ENCODE results near the gene TCP11.

The TCP11 gene

DNA sequence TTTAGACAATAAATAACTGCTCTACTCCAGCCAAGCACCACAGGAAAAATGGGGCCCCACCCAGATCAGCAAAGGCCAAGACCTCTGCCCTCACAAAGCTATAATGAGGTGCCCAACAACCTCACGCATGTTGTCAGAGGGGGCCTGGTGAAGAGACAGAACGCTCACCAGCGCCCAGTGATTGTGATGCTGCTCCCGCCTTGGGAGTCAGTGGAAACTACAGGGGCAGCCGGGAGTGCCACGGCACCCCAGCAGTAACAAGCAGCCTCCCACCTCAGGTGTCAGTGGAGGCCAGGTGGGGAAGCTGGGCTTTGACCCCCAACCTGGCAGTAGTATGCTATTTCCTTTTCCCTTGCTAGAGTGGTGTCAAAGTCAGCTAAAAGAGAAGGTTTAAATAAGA, 47.4 kb downstream of the TCP11 start:
- no peaks in the 10 kb centered on the region for H3K79me2 ChIP-seq (ENCODE audit: control insufficient read depth, low read length)
- H3K27ac ChIP-seq (ENCODE audit: low read depth, low read length), result no peak overlapping the region
- no peak for TF ChIP-seq EZH2phosphoT487 (IDR thresholded peaks at IDR 0.05; ENCODE audit: borderline replicate concordance, low read length)
- TF ChIP-seq, protein P1, sequence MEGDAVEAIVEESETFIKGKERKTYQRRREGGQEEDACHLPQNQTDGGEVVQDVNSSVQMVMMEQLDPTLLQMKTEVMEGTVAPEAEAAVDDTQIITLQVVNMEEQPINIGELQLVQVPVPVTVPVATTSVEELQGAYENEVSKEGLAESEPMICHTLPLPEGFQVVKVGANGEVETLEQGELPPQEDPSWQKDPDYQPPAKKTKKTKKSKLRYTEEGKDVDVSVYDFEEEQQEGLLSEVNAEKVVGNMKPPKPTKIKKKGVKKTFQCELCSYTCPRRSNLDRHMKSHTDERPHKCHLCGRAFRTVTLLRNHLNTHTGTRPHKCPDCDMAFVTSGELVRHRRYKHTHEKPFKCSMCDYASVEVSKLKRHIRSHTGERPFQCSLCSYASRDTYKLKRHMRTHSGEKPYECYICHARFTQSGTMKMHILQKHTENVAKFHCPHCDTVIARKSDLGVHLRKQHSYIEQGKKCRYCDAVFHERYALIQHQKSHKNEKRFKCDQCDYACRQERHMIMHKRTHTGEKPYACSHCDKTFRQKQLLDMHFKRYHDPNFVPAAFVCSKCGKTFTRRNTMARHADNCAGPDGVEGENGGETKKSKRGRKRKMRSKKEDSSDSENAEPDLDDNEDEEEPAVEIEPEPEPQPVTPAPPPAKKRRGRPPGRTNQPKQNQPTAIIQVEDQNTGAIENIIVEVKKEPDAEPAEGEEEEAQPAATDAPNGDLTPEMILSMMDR (IDR thresholded peaks at IDR 0.05; ENCODE audit: low read depth, low read length, poor library complexity, severe bottlenecking), result no peak
- no peaks in the 10 kb centered on the region for H3F3A ChIP-seq (ENCODE audit: control insufficient read depth, insufficient read depth)
- no peaks in the 10 kb centered on the region for H3K4me1 ChIP-seq (ENCODE audit: control insufficient read depth, low read length)
- H3K9me2 ChIP-seq (replicated peaks; ENCODE audit: control insufficient read depth, low read length), result no peaks in the 10 kb centered on the region
- H3K9me3 ChIP-seq (ENCODE audit: control insufficient read depth, insufficient read depth, low read length), result no peaks in the 10 kb centered on the region
- H3K4me3 ChIP-seq (ENCODE audit: low read length), result no peak overlapping the region
- H3K27me3 ChIP-seq (ENCODE audit: control insufficient read depth, low read length), result peaks cover 11% of the 10 kb centered on the region
- H3K4me2 ChIP-seq (ENCODE audit: low read length), result no peak overlapping the region
- H4K20me1 ChIP-seq (ENCODE audit: control insufficient read depth, insufficient read depth, low read depth, low read length), result no peaks in the 10 kb centered on the region
- H3K36me3 ChIP-seq (ENCODE audit: control insufficient read depth, low read length), result no peaks in the 10 kb centered on the region

DNA sequence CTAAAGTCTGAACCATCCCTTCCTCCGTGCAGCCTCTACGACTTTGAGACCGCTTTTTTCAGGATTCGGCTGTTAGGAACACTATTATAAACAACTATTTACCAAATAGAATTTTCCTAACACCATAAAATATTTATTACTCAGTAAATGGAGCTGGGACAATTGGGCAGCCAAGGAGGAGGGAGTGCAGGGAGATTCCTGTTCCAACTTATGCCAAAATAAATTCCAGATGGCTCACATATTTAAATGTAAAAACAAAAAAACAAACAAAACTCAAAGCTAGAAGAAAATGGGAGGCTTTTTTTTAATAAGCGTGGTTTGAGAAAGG, 48.1 kb downstream of the TCP11 start:
- TF ChIP-seq EZH2phosphoT487 (IDR thresholded peaks at IDR 0.05; ENCODE audit: borderline replicate concordance, low read length), result no peak
- TF ChIP-seq, protein P1 (IDR thresholded peaks at IDR 0.05; ENCODE audit: low read depth, low read length, poor library complexity, severe bottlenecking), result no peak
- no peaks in the 10 kb centered on the region for H3F3A ChIP-seq (ENCODE audit: control insufficient read depth, insufficient read depth)

DNA sequence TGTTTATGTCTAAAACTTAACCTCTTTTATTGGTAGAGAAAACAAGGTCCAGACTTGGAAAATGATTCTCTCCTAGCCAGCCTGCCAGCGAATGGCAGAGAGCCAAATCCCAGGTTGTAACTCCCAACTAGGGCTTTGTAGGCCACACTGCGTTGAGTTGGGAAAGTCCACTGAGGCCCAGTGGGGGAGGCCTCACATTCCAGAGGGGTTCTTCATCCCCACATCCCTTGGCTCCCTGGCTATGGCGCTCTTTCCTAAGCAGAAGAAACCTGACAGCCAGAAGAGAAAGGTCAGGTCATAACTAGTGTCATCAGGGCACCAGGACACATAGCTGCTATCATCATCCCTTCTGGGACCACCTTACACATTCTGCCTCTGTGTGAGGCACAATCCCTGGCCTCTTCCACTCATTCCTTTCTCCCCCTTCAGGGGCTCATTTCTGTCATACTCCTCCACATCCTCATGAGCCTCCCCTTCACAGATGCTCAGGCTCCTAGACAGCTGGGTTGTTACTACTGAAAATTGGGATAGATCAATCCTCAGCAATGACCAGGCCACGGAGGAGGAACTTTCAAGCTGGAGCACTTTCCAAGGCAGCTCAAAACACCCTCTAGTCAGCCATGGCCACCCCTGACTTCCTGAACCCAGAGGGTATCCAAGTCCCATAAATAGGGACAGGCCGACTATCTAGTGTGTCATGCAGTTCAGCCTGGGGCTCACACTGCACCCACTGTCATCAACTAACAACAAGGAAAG, 48.6 kb downstream of the TCP11 start:
- Histone ChIP-seq H3K4me3 (ENCODE audit: low read length) (no peak overlapping the region), H3K9me2 (replicated peaks; ENCODE audit: control insufficient read depth, low read length) (no peaks in the 10 kb centered on the region), H3K27ac (ENCODE audit: low read depth, low read length) (no peak overlapping the region), H4K20me1 (ENCODE audit: control insufficient read depth, insufficient read depth, low read depth, low read length) (no peaks in the 10 kb centered on the region), H3K4me2 (ENCODE audit: low read length) (no peak overlapping the region), H3K27me3 (ENCODE audit: control insufficient read depth, low read length) (peaks cover 11% of the 10 kb centered on the region), H3F3A (ENCODE audit: control insufficient read depth, insufficient read depth) (no peaks in the 10 kb centered on the region), H3K36me3 (ENCODE audit: control insufficient read depth, low read length) (no peaks in the 10 kb centered on the region), H3K9me3 (ENCODE audit: control insufficient read depth, insufficient read depth, low read length) (no peaks in the 10 kb centered on the region), H3K4me1 (ENCODE audit: control insufficient read depth, low read length) (no peaks in the 10 kb centered on the region), H3K79me2 (ENCODE audit: control insufficient read depth, low read length) (no peaks in the 10 kb centered on the region)
- no peak for TF ChIP-seq EZH2phosphoT487 (IDR thresholded peaks at IDR 0.05; ENCODE audit: borderline replicate concordance, low read length)
- TF ChIP-seq, protein P1 (IDR thresholded peaks at IDR 0.05; ENCODE audit: low read depth, low read length, poor library complexity, severe bottlenecking), result no peak

More for the DNA sequence above, 48.1 kb downstream of the TCP11 start:
- H3K4me2 ChIP-seq (ENCODE audit: low read length), result no peak overlapping the region
- H3K9me2 ChIP-seq (replicated peaks; ENCODE audit: control insufficient read depth, low read length), result no peaks in the 10 kb centered on the region
- peaks cover 11% of the 10 kb centered on the region for H3K27me3 ChIP-seq (ENCODE audit: control insufficient read depth, low read length)
- H4K20me1 ChIP-seq (ENCODE audit: control insufficient read depth, insufficient read depth, low read depth, low read length), result no peaks in the 10 kb centered on the region
- H3K79me2 ChIP-seq (ENCODE audit: control insufficient read depth, low read length), result no peaks in the 10 kb centered on the region
- H3K4me1 ChIP-seq (ENCODE audit: control insufficient read depth, low read length), result no peaks in the 10 kb centered on the region
- H3K9me3 ChIP-seq (ENCODE audit: control insufficient read depth, insufficient read depth, low read length), result no peaks in the 10 kb centered on the region
- no peak overlapping the region for H3K4me3 ChIP-seq (ENCODE audit: low read length)
- H3K27ac ChIP-seq (ENCODE audit: low read depth, low read length), result no peak overlapping the region
- no peaks in the 10 kb centered on the region for H3K36me3 ChIP-seq (ENCODE audit: control insufficient read depth, low read length)

Measured in DOHH2 (cell line).